Psoas muscle (tissue), 8 donors: Measurements from ENCODE around the gene KRAS. TPM values are rescaled to one million over a fixed set of nuclear protein-coding genes. Genes with fewer than 3 reads are reported as not detected.

Experiments used
- ATAC-seq, 4 donors: fragments of 200-7000 bp; cut with Tn5 transposase; one replicate each; pipeline ENCODE4 v1.9.1; 2020; ENCODE audit warnings: moderate library complexity in 3 of 4, mild to moderate bottlenecking in 2 of 4
- DNase-seq, 2 donors: peaks; one replicate each; pipeline ENCODE4 v3.0.0-alpha.2; 2020
- H3K27ac ChIP-seq: fragments of 200-600 bp; one replicate; pipeline ENCODE4 v1.8.0; 2022
- H3K27me3 ChIP-seq, 3 donors: fragments of 200-600 bp in 1 of 3; one replicate each; pipeline versions ENCODE4 v1.6.1 to v1.8.0; 2013 to 2022; ENCODE audit warnings: low read length in 2 of 3, mild to moderate bottlenecking in 2 of 3, moderate library complexity in 1 of 3; ENCODE audit not compliant: insufficient read depth in 3 of 3
- H3K36me3 ChIP-seq, 2 donors: fragments of 200-600 bp in 1 of 2; one replicate each; pipeline versions ENCODE4 v1.6.1 to v1.8.0; 2013 to 2022; ENCODE audit warnings: low read depth in 1 of 2, mild to moderate bottlenecking in 1 of 2, moderate library complexity in 1 of 2; ENCODE audit not compliant: insufficient read depth in 1 of 2
- H3K4me1 ChIP-seq: fragments of 200-600 bp; one replicate; pipeline ENCODE4 v1.8.0; 2022
- H3K4me3 ChIP-seq: fragments of 200-600 bp; one replicate; pipeline ENCODE4 v1.8.0; 2022; ENCODE audit warnings: mild to moderate bottlenecking
- H3K9me3 ChIP-seq: fragments of 200-600 bp; one replicate; pipeline ENCODE4 v1.8.0; 2022
- CTCF ChIP-seq: fragments of 200-600 bp; IDR thresholded peaks from one replicate; pipeline ENCODE4 v1.8.0; 2022; ENCODE audit warnings: antibody characterized with exemption
- WGBS, 3 donors: extraction: QIAGEN DNeasy Blood & Tissue Kit; methylation state at CpG; one replicate each; pipeline versions ENCODE4 v1.1.6 to v1.1.7; 2013; 5-methylcytosine and 5-hydroxymethylcytosine counted together
- intact Hi-C, 2 donors: fragments of 100-400 bp; cut with DNase I; formaldehyde crosslinking; loops; one replicate each; pipeline versions ENCODE4 v1.11.0 to v1.14.2; 2022
- polyA plus RNA-seq, 3 donors: library from polyadenylated mRNA; stranded (reverse); fragments of 200-250 nt; gene quantifications; one replicate each; pipeline ENCODE4 v1.2.3, GENCODE V29; 2013
- total RNA-seq, 4 donors: library from RNA; stranded (reverse); fragmentation: NEBNext Ultra II Directional in 2 of 4; extraction: Animal tissue kit (Norgen Biotek cat#: 25700) in 2 of 4; gene quantifications; one replicate each; pipeline versions ENCODE4 v1.2.1 to v1.2.4, GENCODE V29; 2021 to 2023
- donor health status: healthy with polysubstance abuse.
- donor health status: DM: no; HTN: no; CAD: no; lungs with moderate emphysema.
- donor health status: Bipolar disorder and iron deficiency.
- donor health status: healthy.
- donor health status: DM: yes; HTN: yes; CAD: no.
- donor health status: DM: no; HTN: no; CAD: no.
- donor health status: DM: no; HTN: no; CAD: no.
- donor health status: DM: yes; HTN: yes; CAD: no.

The KRAS gene
- total and polyA plus RNA-seq, 7 donors: 5.2 to 18.0 (median 12.3) TPM

GRCh38 chr12:25213338-25213737 lies 37.4 kb downstream of the KRAS start:
- Histone ChIP-seq H3K27ac (no peak overlapping the region), H3K36me3 (peaks cover 0 to 18% of the 10 kb centered on the region in 2 donors), H3K4me3 (no peak overlapping the region), H3K4me1 (no peaks in the 10 kb centered on the region), H3K27me3 (no peaks in the 10 kb centered on the region), H3K9me3 (no peaks in the 10 kb centered on the region)
- DNase-seq (no peak), ATAC-seq (no peak)
- WGBS, 3 donors: 94 to 98% (median 95%) methylated on average over 1 of the region's 1 CpG
- no peak for TF ChIP-seq CTCF
- intact Hi-C loops: loop anchor here in 1 of 2 donors (5.0 to 10.0 kb wide), 2 partner anchors 34 to 1491 kb away; no protein-coding TSS in a partner anchor

- Histone ChIP-seq H3K4me1 (no peaks in the 10 kb centered on the region), H3K27me3 (no peaks in the 10 kb centered on the region), H3K27ac (no peak overlapping the region), H3K9me3 (no peaks in the 10 kb centered on the region), H3K4me3 (no peak overlapping the region), H3K36me3 (peaks cover 4 to 66% of the 10 kb centered on the region in 2 donors)
- TF ChIP-seq CTCF: no peak
- no peak for DNase-seq
- no peak for ATAC-seq
- intact Hi-C loops: no loop called here
- WGBS, 3 donors: 58 to 79% (median 70%) methylated on average over 1 of the region's 1 CpG
Observed at GRCh38 chr12:25208554-25208953, 42.2 kb downstream of the KRAS start.

- Histone ChIP-seq H3K27ac (no peak overlapping the region), H3K4me3 (no peak overlapping the region), H3K4me1 (no peaks in the 10 kb centered on the region), H3K27me3 (no peaks in the 10 kb centered on the region), H3K36me3 (peaks cover 4 to 67% of the 10 kb centered on the region in 2 donors), H3K9me3 (no peaks in the 10 kb centered on the region)
- DNase-seq (no peak), ATAC-seq (no peak)
- intact Hi-C loops: no loop called here
- WGBS, 3 donors: 83 to 93% (median 88%) methylated on average over 1 of the region's 1 CpG
- no peak for TF ChIP-seq CTCF
Observed at GRCh38 chr12:25207846-25208245, 42.9 kb downstream of the KRAS start.

GRCh38 chr12:25207411-25207810 lies 43.3 kb downstream of the KRAS start:
- DNase-seq: no peak
- Histone ChIP-seq H3K4me1 (no peaks in the 10 kb centered on the region), H3K27me3 (no peaks in the 10 kb centered on the region), H3K4me3 (no peak overlapping the region), H3K9me3 (no peaks in the 10 kb centered on the region), H3K27ac (no peak overlapping the region), H3K36me3 (peaks cover 4 to 67% of the 10 kb centered on the region in 2 donors)
- no peak for TF ChIP-seq CTCF
- ATAC-seq: no peak
- intact Hi-C loops: no loop called here
- WGBS, 3 donors: 98 to 100% (median 98%) methylated on average over 6 of the region's 6 CpGs

GRCh38 chr12:25202137-25202536 lies 48.6 kb downstream of the KRAS start:
- TF ChIP-seq CTCF: no peak
- H3K9me3 ChIP-seq: no peaks in the 10 kb centered on the region
- no peak for DNase-seq
- 81 to 91% (median 82%) methylated on average over 2 of the region's 2 CpGs for WGBS, 3 donors
- no peak overlapping the region for H3K4me3 ChIP-seq
- peaks cover 0 to 41% of the 10 kb centered on the region in 2 donors for H3K36me3 ChIP-seq
- intact Hi-C loops: loop anchor here in 1 of 2 donors (5.0 kb wide), 1 partner anchor 40 kb away; no protein-coding TSS in a partner anchor
- no peak overlapping the region for H3K27ac ChIP-seq
- no peak for ATAC-seq
- peaks cover 14% of the 10 kb centered on the region for H3K4me1 ChIP-seq
- no peaks in the 10 kb centered on the region for H3K27me3 ChIP-seq
